ENCODE data around the gene AIF1. TPM values are rescaled to one million over a fixed set of nuclear protein-coding genes. Genes with fewer than 3 reads are reported as not detected.

Gene AIF1
- polyA plus RNA-seq, 4 donors = 5.6 to 102 (median 48.9) TPM

DNA sequence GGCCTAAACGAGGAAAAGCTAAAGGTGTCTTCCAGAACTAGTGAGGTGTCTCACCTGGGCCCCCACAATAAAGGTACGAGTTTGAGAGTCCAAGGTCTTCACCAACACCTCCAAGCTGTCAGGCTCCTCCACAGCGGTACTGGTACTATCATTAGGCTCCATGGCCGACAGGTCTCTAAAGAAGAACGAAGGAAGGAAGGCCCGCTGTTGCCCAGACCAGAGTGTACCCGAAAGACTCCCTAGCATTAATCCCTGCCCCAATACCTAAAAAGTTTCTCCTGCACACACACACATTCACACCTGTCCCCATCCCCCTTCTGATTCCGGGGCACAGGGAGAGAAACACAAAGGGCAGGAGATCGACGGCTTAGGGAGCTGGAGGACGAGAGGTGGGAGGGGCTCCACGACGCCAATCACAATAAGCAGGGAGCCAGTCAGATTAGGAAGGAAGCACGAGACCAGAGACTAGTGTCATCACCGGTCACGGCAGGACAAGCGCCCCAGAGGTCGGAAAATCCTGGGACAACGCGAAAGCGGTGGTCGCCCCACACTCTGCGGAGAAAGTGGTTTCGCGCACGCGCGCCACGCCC lies 36.7 kb downstream of the AIF1 start:
- Histone ChIP-seq H3K4me1 (ENCODE audit: control insufficient read depth in 3 of 3, insufficient read depth in 2 of 3, low read depth in 1 of 3, low read length in 2 of 3) (peaks cover 5 to 32% (median 10%) of the 10 kb centered on the region in 3 donors), H3K36me3 (ENCODE audit: control insufficient read depth in 3 of 3, insufficient read depth in 2 of 3, low read depth in 1 of 3, low read length in 3 of 3) (peaks cover 10 to 43% (median 19%) of the 10 kb centered on the region in 3 donors), H3K27ac (ENCODE audit: low read depth in 1 of 3, low read length in 2 of 3) (peak overlapping the region; percentile 91 to 99 (median 97)), H3K9me3 (ENCODE audit: control insufficient read depth in 2 of 2, insufficient read depth in 1 of 2, low read depth in 1 of 2, low read length in 1 of 2) (no peaks in the 10 kb centered on the region), H3K4me3 (ENCODE audit: low read depth in 1 of 3, low read length in 3 of 3) (peak overlapping the region; percentile 69 to 90 (median 77)), H3K27me3 (ENCODE audit: control insufficient read depth in 3 of 3, insufficient read depth in 3 of 3, low read length in 3 of 3) (no peaks in the 10 kb centered on the region)
- 1 to 3% (median 2%) methylated on average over 20 to 29 of the region's 29 CpGs for WGBS, 3 donors
- DNase-seq = peak; percentile 83 to 91
- no peak for FAIRE-seq

- Histone ChIP-seq H3K9me3 (ENCODE audit: control insufficient read depth in 2 of 2, insufficient read depth in 1 of 2, low read depth in 1 of 2, low read length in 1 of 2) (no peaks in the 10 kb centered on the region), H3K4me1 (ENCODE audit: control insufficient read depth in 3 of 3, insufficient read depth in 2 of 3, low read depth in 1 of 3, low read length in 2 of 3) (peaks cover 5 to 35% (median 11%) of the 10 kb centered on the region in 3 donors), H3K36me3 (ENCODE audit: control insufficient read depth in 3 of 3, insufficient read depth in 2 of 3, low read depth in 1 of 3, low read length in 3 of 3) (peaks cover 10 to 43% (median 10%) of the 10 kb centered on the region in 3 donors), H3K27me3 (ENCODE audit: control insufficient read depth in 3 of 3, insufficient read depth in 3 of 3, low read length in 3 of 3) (no peaks in the 10 kb centered on the region), H3K27ac (ENCODE audit: low read depth in 1 of 3, low read length in 2 of 3) (peak overlapping the region; percentile 91 to 99 (median 97)), H3K4me3 (ENCODE audit: low read depth in 1 of 3, low read length in 3 of 3) (peak overlapping the region; percentile 63 to 90 (median 77))
- DNase-seq (peak in 1 of 2 donors; percentile 91), FAIRE-seq (no peak)
- 6 to 7% (median 7%) methylated on average over 34 to 37 of the region's 37 CpGs for WGBS, 3 donors
These were observed 38.1 kb downstream of the AIF1 start for GRCh38 chr6:31652925-31653724.

GRCh38 chr6:31654574-31655348 lies 39.7 kb downstream of the AIF1 start:
- no peaks in the 10 kb centered on the region for H3K27me3 ChIP-seq (ENCODE audit: control insufficient read depth in 3 of 3, insufficient read depth in 3 of 3, low read length in 3 of 3)
- WGBS, 3 donors = 85 to 88% (median 85%) methylated on average over 8 of the region's 8 CpGs
- no peak for FAIRE-seq
- peaks cover 8 to 48% (median 21%) of the 10 kb centered on the region in 3 donors for H3K4me1 ChIP-seq (ENCODE audit: control insufficient read depth in 3 of 3, insufficient read depth in 2 of 3, low read depth in 1 of 3, low read length in 2 of 3)
- H3K4me3 ChIP-seq (ENCODE audit: low read depth in 1 of 3, low read length in 3 of 3) = no peak overlapping the region
- peaks cover 0 to 41% (median 2%) of the 10 kb centered on the region in 3 donors for H3K36me3 ChIP-seq (ENCODE audit: control insufficient read depth in 3 of 3, insufficient read depth in 2 of 3, low read depth in 1 of 3, low read length in 3 of 3)
- H3K9me3 ChIP-seq (ENCODE audit: control insufficient read depth in 2 of 2, insufficient read depth in 1 of 2, low read depth in 1 of 2, low read length in 1 of 2) = no peaks in the 10 kb centered on the region
- DNase-seq = no peak
- peak overlapping the region in 2 of 3 donors; percentile 9 to 37 for H3K27ac ChIP-seq (ENCODE audit: low read depth in 1 of 3, low read length in 2 of 3)

DNA sequence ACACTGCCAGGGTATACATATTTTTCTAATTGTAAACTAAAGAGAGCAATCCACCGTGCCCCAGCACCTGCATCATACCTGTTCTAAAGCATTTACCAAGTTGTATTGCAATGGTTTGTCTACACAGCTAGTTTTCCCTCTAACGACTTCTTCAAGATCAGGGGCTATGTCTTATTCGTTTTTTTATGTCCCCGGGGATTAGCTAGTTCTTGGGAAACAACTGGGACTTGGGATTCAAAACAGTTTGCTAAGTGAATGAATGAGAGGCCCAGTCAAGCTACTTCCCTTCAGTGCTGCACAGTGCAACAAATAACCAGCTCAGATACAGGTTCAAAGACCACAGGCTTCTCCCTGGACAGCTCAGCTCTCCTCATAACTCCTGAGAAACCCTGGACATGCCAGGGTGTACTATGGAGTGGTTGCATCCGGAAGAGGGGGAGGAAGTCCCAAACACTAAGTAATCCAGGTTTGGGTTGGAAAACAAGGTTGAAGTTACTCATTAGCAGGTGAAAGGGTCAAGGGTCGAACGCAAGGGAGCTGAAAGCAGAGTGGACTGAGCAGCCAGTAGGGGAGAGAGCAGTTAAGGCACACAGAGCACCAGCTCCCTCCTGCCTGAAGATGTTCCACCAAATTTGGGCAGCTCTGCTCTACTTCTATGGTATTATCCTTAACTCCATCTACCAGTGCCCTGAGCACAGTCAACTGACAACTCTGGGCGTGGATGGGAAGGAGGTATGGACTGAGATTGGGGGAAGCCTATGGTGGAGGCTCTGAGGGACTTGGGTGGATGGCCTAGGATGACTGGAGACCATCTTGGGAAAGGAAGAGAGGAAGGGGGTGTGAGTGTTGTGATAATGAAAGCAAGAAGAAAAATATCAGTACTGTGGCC lies 40.6 kb downstream of the AIF1 start, which contains the start of gene APOM:
Gene APOM, plus strand, starts transcription at position 546 of the 889 bp plus-strand sequence. Its CDS starts 73 bp downstream, at position 619.
- H3K9me3 ChIP-seq (ENCODE audit: control insufficient read depth in 2 of 2, insufficient read depth in 1 of 2, low read depth in 1 of 2, low read length in 1 of 2) = no peaks in the 10 kb centered on the region
- no peak within 1 kb of the TSS for H3K4me3 ChIP-seq (ENCODE audit: low read depth in 1 of 3, low read length in 3 of 3)
- H3K27me3 ChIP-seq (ENCODE audit: control insufficient read depth in 3 of 3, insufficient read depth in 3 of 3, low read length in 3 of 3) = no peaks in the 10 kb centered on the region
- H3K4me1 ChIP-seq (ENCODE audit: control insufficient read depth in 3 of 3, insufficient read depth in 2 of 3, low read depth in 1 of 3, low read length in 2 of 3) = peaks cover 8 to 48% (median 21%) of the 10 kb centered on the region in 3 donors
- H3K27ac ChIP-seq (ENCODE audit: low read depth in 1 of 3, low read length in 2 of 3) = peak within 1 kb of the TSS; percentile 9 to 37 (median 27)
- 26 to 67% (median 47%) methylated on average over 8 of the region's 8 CpGs for WGBS, 3 donors
- peaks cover 0 to 36% (median 2%) of the 10 kb centered on the region in 3 donors for H3K36me3 ChIP-seq (ENCODE audit: control insufficient read depth in 3 of 3, insufficient read depth in 2 of 3, low read depth in 1 of 3, low read length in 3 of 3)
- DNase-seq (peak; percentile 50 to 70), FAIRE-seq (no peak)

DNA sequence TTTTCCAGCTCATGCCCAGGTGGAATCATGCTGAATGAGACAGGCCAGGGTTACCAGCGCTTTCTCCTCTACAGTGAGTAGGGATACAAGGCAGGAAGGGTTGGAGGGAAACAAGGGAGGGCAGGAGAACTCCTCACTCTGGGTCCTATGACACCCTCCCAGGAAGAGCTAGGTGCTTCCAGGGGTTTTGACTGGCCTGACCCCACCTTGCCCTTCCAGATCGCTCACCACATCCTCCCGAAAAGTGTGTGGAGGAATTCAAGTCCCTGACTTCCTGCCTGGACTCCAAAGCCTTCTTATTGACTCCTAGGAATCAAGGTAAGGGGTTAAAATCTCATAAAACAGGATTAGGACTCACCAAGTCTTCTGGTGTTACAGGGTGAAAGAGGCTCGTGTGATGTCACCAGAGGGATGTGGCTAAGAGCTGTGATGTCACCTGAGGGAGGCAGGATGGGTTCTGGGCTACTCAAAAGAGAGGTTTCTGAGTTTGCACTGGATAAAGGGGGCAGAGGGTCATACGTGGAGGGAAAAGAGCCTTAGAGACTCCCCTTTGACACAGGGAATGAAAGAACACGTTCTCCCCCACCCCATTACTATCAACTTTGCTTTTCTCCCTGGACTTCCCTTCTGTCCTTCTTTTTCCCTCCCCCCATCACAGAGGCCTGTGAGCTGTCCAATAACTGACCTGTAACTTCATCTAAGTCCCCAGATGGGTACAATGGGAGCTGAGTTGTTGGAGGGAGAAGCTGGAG lies 42.5 kb downstream of the AIF1 start:
- Histone ChIP-seq H3K9me3 (ENCODE audit: control insufficient read depth in 2 of 2, insufficient read depth in 1 of 2, low read depth in 1 of 2, low read length in 1 of 2) (no peaks in the 10 kb centered on the region), H3K27ac (ENCODE audit: low read depth in 1 of 3, low read length in 2 of 3) (no peak overlapping the region), H3K4me1 (ENCODE audit: control insufficient read depth in 3 of 3, insufficient read depth in 2 of 3, low read depth in 1 of 3, low read length in 2 of 3) (peaks cover 8 to 54% (median 19%) of the 10 kb centered on the region in 3 donors), H3K4me3 (ENCODE audit: low read depth in 1 of 3, low read length in 3 of 3) (no peak overlapping the region), H3K36me3 (ENCODE audit: control insufficient read depth in 3 of 3, insufficient read depth in 2 of 3, low read depth in 1 of 3, low read length in 3 of 3) (peaks cover 2 to 45% (median 5%) of the 10 kb centered on the region in 3 donors), H3K27me3 (ENCODE audit: control insufficient read depth in 3 of 3, insufficient read depth in 3 of 3, low read length in 3 of 3) (no peaks in the 10 kb centered on the region)
- DNase-seq (no peak), FAIRE-seq (no peak)
- 65 to 82% (median 76%) methylated on average over 6 of the region's 6 CpGs for WGBS, 3 donors

- peaks cover 8 to 61% (median 19%) of the 10 kb centered on the region in 3 donors for H3K4me1 ChIP-seq (ENCODE audit: control insufficient read depth in 3 of 3, insufficient read depth in 2 of 3, low read depth in 1 of 3, low read length in 2 of 3)
- FAIRE-seq (no peak), DNase-seq (no peak)
- no peaks in the 10 kb centered on the region for H3K9me3 ChIP-seq (ENCODE audit: control insufficient read depth in 2 of 2, insufficient read depth in 1 of 2, low read depth in 1 of 2, low read length in 1 of 2)
- H3K4me3 ChIP-seq (ENCODE audit: low read depth in 1 of 3, low read length in 3 of 3) = no peak overlapping the region
- WGBS, 3 donors = 61 to 71% (median 70%) methylated on average over 4 of the region's 4 CpGs
- H3K27me3 ChIP-seq (ENCODE audit: control insufficient read depth in 3 of 3, insufficient read depth in 3 of 3, low read length in 3 of 3) = no peaks in the 10 kb centered on the region
- no peak overlapping the region for H3K27ac ChIP-seq (ENCODE audit: low read depth in 1 of 3, low read length in 2 of 3)
- peaks cover 2 to 49% (median 5%) of the 10 kb centered on the region in 3 donors for H3K36me3 ChIP-seq (ENCODE audit: control insufficient read depth in 3 of 3, insufficient read depth in 2 of 3, low read depth in 1 of 3, low read length in 3 of 3)
These were observed 43.2 kb downstream of the AIF1 start for GRCh38 chr6:31658158-31658688.
